SK-MEL-5 (cell line): Measurements from ENCODE around the gene MCOLN3. TPM values are rescaled to one million over a fixed set of nuclear protein-coding genes. Genes with fewer than 3 reads are reported as not detected.
"Not testable (repeated sequence)": the region's sequence is repeated elsewhere in the genome, so short reads cannot be mapped to it uniquely, and the experiment has no call there.

Experiments
- DNase-seq: peaks from one replicate; pipeline ENCODE4 v3.0.0-alpha.2; 2016; ENCODE audit warnings: low read depth, low spot score
- in situ Hi-C: cut with HindIII; loops from 2 replicates; pipeline ENCODE4 v1.10.0; 2016; ENCODE audit warnings: low sequenced_read_pairs, high pct_unique_total_duplicates, low pct_unique_long_range_greater_than_20kb
- total RNA-seq: library from RNA; depleted of rRNA; stranded (reverse); fragments of >200 nt; shearing (Covaris generic); gene quantifications from 2 replicates; pipeline ENCODE4 v1.2.3, GENCODE V29; 2014

The MCOLN3 gene
- total RNA-seq, 1 experiment from 2014 or later = 2.0 TPM

GRCh38 chr1:85059563-85059962 is 11.3 kb upstream of the MCOLN3 start:
- DNase-seq = no peak
- in situ Hi-C loops = no loop called here

- no peak for DNase-seq
- in situ Hi-C loops = no loop called here
Observed at GRCh38 chr1:85058786-85059185, 10.5 kb upstream of the MCOLN3 start.

- in situ Hi-C loops = no loop called here
- no peak for DNase-seq
Observed at GRCh38 chr1:85058311-85058710, 10.0 kb upstream of the MCOLN3 start.

GRCh38 chr1:85054664-85055063 is 6.4 kb upstream of the MCOLN3 start:
- no peak for DNase-seq
- in situ Hi-C loops = no loop called here

- in situ Hi-C loops = no loop called here
- no peak for DNase-seq
Observed at GRCh38 chr1:85049735-85050166, 1.5 kb upstream of the MCOLN3 start.

GRCh38 chr1:85047472-85048295 is 616 bp downstream of the MCOLN3 start:
- no peak for DNase-seq

GRCh38 chr1:85047144-85047471 is 1.2 kb downstream of the MCOLN3 start:
- DNase-seq = no peak
- in situ Hi-C loops = no loop called here

More at GRCh38 chr1:85047472-85048295, 616 bp downstream of the MCOLN3 start:
- in situ Hi-C loops = no loop called here

- no peak for DNase-seq
- in situ Hi-C loops = no loop called here
Observed at GRCh38 chr1:85042413-85042812, 5.9 kb downstream of the MCOLN3 start.

- DNase-seq = no peak
- in situ Hi-C loops = no loop called here
Observed at GRCh38 chr1:85041793-85042192, 6.5 kb downstream of the MCOLN3 start.

GRCh38 chr1:85033221-85033620 is 15.1 kb downstream of the MCOLN3 start:
- in situ Hi-C loops = no loop called here

GRCh38 chr1:85030536-85030935 is 17.8 kb downstream of the MCOLN3 start:
- no peak for DNase-seq
- in situ Hi-C loops = no loop called here

More at GRCh38 chr1:85033221-85033620, 15.1 kb downstream of the MCOLN3 start:
- DNase-seq = no peak

GRCh38 chr1:85028151-85028550 is 20.1 kb downstream of the MCOLN3 start:
- no peak for DNase-seq
- in situ Hi-C loops = no loop called here

- peak; percentile 63 for DNase-seq
Observed at GRCh38 chr1:85027242-85027983, 20.9 kb downstream of the MCOLN3 start.

GRCh38 chr1:85025940-85026339 is 22.4 kb downstream of the MCOLN3 start:
- in situ Hi-C loops = no loop called here
- DNase-seq = no peak

More at GRCh38 chr1:85027242-85027983, 20.9 kb downstream of the MCOLN3 start:
- in situ Hi-C loops = no loop called here

GRCh38 chr1:85024736-85025135 is 23.6 kb downstream of the MCOLN3 start:
- peak; percentile 65 for DNase-seq
- in situ Hi-C loops = no loop called here

GRCh38 chr1:85022700-85023099 is 25.6 kb downstream of the MCOLN3 start:
- no peak for DNase-seq
- in situ Hi-C loops = no loop called here

- no peak for DNase-seq
- in situ Hi-C loops = no loop called here
Observed at GRCh38 chr1:85019994-85020393, 28.3 kb downstream of the MCOLN3 start.

- in situ Hi-C loops = no loop called here
- peak; percentile 73 for DNase-seq
Observed at GRCh38 chr1:85015826-85016225, 32.5 kb downstream of the MCOLN3 start.

- DNase-seq, in situ Hi-C loops: not testable (repeated sequence)
Observed at GRCh38 chr1:85005641-85006040, 42.7 kb downstream of the MCOLN3 start.
